WTC11 (cell line): Measurements from ENCODE around the gene RAB10. TPM values are rescaled to one million over a fixed set of nuclear protein-coding genes. Genes with fewer than 3 reads are reported as not detected.

Experiments used
- ATAC-seq: fragments of 200-7000 bp; cut with Tn5 transposase; 2 replicates; pipeline ENCODE4 v1.10.0; 2021; ENCODE audit warnings: mild to moderate bottlenecking, moderate library complexity
- CTCF ChIA-PET: fragments of 300-600 bp; sonication (Branson Sonifier 250); formaldehyde crosslinking; loops from one replicate; lab custom pipeline; 2021; ENCODE audit warnings: antibody characterized with exemption; lab: Charles Lee
- POLR2A ChIA-PET: fragments of 350-600 bp; sonication (Branson Sonifier 250); formaldehyde crosslinking; loops from one replicate; lab custom pipeline; 2021; ENCODE audit warnings: antibody characterized with exemption; lab: Charles Lee
- DNase-seq: peaks from one replicate; pipeline ENCODE4 v3.0.0; 2021; ENCODE audit warnings: low spot score
- H3K27ac Mint-ChIP-seq: 2 replicates; pipeline ENCODE4 v1.8.0; 2021; ENCODE audit warnings: mixed read lengths
- H3K27me3 Mint-ChIP-seq: 2 replicates; pipeline ENCODE4 v1.8.0; 2021; ENCODE audit warnings: low read depth, mild to moderate bottlenecking, moderate library complexity, mixed read lengths
- H3K36me3 Mint-ChIP-seq: 2 replicates; pipeline ENCODE4 v1.8.0; 2021; ENCODE audit warnings: mixed read lengths
- H3K4me1 Mint-ChIP-seq: 2 replicates; pipeline ENCODE4 v1.8.0; 2022; ENCODE audit warnings: mixed read lengths
- H3K4me3 Mint-ChIP-seq: 2 replicates; pipeline ENCODE4 v1.8.0; 2021; ENCODE audit warnings: mild to moderate bottlenecking, moderate library complexity, mixed read lengths
- H3K9me3 Mint-ChIP-seq: 2 replicates; pipeline ENCODE4 v1.8.0; 2021; ENCODE audit warnings: mixed read lengths
- ATF6 ChIP-seq: sonication (generic); formaldehyde crosslinking; IDR thresholded peaks from 2 replicates; pipeline ENCODE4 v1.8.1; 2023; ENCODE audit warnings: mild to moderate bottlenecking, missing genetic modification reagents
- ESRRA ChIP-seq: sonication (generic); formaldehyde crosslinking; IDR thresholded peaks from 2 replicates; pipeline ENCODE4 v1.8.1; 2022; ENCODE audit warnings: mild to moderate bottlenecking, missing genetic modification reagents, borderline replicate concordance
- FOXJ3 ChIP-seq: sonication (generic); formaldehyde crosslinking; IDR thresholded peaks from 2 replicates; pipeline ENCODE4 v1.9.0; 2021; ENCODE audit warnings: missing genetic modification reagents, mild to moderate bottlenecking, borderline replicate concordance
- FOXP4 ChIP-seq: sonication (generic); formaldehyde crosslinking; IDR thresholded peaks from 2 replicates; pipeline ENCODE4 v1.8.0; 2022; ENCODE audit warnings: mild to moderate bottlenecking, missing genetic modification reagents
- HMGA2 ChIP-seq: fragments of 250-450 bp; sonication (Bioruptor Pico); IDR thresholded peaks from 2 replicates; pipeline ENCODE4 v1.4.0; 2021; ENCODE audit warnings: mild to moderate bottlenecking, moderate library complexity
- MYBL2 ChIP-seq: sonication (generic); formaldehyde crosslinking; IDR thresholded peaks from 2 replicates; pipeline ENCODE4 v1.8.1; 2023; ENCODE audit warnings: mild to moderate bottlenecking, moderate library complexity, missing genetic modification reagents
- NFE2L1 ChIP-seq: sonication (generic); formaldehyde crosslinking; IDR thresholded peaks from 2 replicates; pipeline ENCODE4 v1.8.1; 2023; ENCODE audit warnings: missing genetic modification reagents
- NFYB ChIP-seq: sonication (generic); formaldehyde crosslinking; conservative IDR thresholded peaks from 2 replicates; pipeline ENCODE4 v1.8.0; 2022; ENCODE audit warnings: low read depth, missing genetic modification reagents
- PRDM15 ChIP-seq: sonication (generic); formaldehyde crosslinking; IDR thresholded peaks from 2 replicates; pipeline ENCODE4 v1.8.0; 2022; ENCODE audit warnings: missing genetic modification reagents
- PRRX2 ChIP-seq: fragments of 250-450 bp; sonication (Bioruptor Pico); IDR thresholded peaks from 2 replicates; pipeline ENCODE4 v1.8.0; 2021; ENCODE audit warnings: mild to moderate bottlenecking
- SP1 ChIP-seq: sonication (generic); formaldehyde crosslinking; conservative IDR thresholded peaks from 2 replicates; pipeline ENCODE4 v1.8.1; 2022; ENCODE audit warnings: missing genetic modification reagents
- TEAD4 ChIP-seq: sonication (generic); formaldehyde crosslinking; IDR thresholded peaks from 2 replicates; pipeline ENCODE4 v1.8.0; 2022; ENCODE audit warnings: mild to moderate bottlenecking, missing genetic modification reagents
- ZNF219 ChIP-seq: sonication (generic); formaldehyde crosslinking; IDR thresholded peaks from 2 replicates; pipeline ENCODE4 v1.8.0; 2023; ENCODE audit warnings: missing genetic modification reagents, mild to moderate bottlenecking, borderline replicate concordance
- ZNF317 ChIP-seq: sonication (generic); formaldehyde crosslinking; IDR thresholded peaks from 2 replicates; pipeline ENCODE4 v1.8.1; 2023; ENCODE audit warnings: low read depth, mild to moderate bottlenecking, moderate library complexity, missing genetic modification reagents, borderline replicate concordance
- ZNF396 ChIP-seq: fragments of 250-450 bp; sonication (Bioruptor Pico); IDR thresholded peaks from 2 replicates; pipeline ENCODE4 v1.8.0; 2021; ENCODE audit warnings: mild to moderate bottlenecking, moderate library complexity, borderline replicate concordance
- ZNF423 ChIP-seq: fragments of 250-450 bp; sonication (Bioruptor Pico); IDR thresholded peaks from 2 replicates; pipeline ENCODE4 v2.1.2; 2022; ENCODE audit warnings: mild to moderate bottlenecking, moderate library complexity
- total RNA-seq: library from RNA; stranded (reverse); gene quantifications from 3 replicates; pipeline ENCODE4 v1.2.3, GENCODE V29; 2021
- TF ChIP-seq, protein P1 (sequence below): sonication (generic); formaldehyde crosslinking; IDR thresholded peaks from 2 replicates; pipeline ENCODE4 v1.8.1; 2023; ENCODE audit warnings: mild to moderate bottlenecking, missing genetic modification reagents
- TF ChIP-seq, protein P2 (sequence below): fragments of 250-450 bp; sonication (Bioruptor Pico); conservative IDR thresholded peaks from 2 replicates; pipeline ENCODE4 v1.9.0; 2021; ENCODE audit warnings: mild to moderate bottlenecking

RAB10 gene
- total RNA-seq, 1 experiment from 2014 or later: 127 TPM

DNA sequence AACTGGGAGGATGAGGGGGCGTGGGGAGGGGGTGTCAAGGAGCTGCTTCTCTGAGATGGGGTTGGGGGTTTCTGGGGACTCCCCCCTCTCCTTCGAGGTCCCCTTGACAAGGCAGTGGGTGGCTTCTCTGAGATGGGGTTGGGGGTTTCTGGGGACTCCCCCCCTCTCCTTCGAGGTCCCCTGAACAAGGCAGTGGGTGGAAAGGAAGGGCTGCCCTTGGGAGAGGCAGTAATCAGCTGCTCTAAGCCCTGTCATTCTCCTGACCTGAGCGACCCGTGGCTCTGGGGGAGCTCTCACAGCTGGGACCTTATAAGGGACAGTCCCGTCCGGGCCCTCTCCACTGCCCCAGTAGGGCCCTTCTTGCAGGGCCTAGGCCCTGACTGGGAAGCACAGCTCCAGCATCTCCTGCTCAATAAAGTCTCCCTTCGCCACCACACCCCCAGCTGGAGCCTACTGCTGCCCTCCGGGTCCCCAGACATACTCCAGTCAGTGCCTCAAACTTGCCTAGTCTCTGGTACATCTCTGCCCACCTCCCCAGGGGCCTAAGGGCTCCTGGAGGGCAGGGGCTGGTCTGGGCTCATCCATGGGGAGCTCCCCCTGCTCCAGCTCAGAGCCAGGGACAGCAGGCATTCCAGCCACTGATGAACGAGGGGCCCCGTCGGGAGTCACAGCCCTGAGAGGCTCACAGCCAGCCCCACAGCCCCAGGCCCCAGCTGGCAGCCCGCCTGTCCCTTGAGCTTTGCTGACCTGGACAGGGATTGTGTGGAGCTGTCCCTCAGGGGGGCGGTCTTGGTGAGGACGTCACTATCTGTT lies 141.8 kb downstream of the RAB10 start:
- TF ChIP-seq, protein P1, sequence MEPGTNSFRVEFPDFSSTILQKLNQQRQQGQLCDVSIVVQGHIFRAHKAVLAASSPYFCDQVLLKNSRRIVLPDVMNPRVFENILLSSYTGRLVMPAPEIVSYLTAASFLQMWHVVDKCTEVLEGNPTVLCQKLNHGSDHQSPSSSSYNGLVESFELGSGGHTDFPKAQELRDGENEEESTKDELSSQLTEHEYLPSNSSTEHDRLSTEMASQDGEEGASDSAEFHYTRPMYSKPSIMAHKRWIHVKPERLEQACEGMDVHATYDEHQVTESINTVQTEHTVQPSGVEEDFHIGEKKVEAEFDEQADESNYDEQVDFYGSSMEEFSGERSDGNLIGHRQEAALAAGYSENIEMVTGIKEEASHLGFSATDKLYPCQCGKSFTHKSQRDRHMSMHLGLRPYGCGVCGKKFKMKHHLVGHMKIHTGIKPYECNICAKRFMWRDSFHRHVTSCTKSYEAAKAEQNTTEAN (CRISPR knock-in tag): no peak
- TF ChIP-seq ESRRA (CRISPR knock-in tag) (no peak), TEAD4 (no peak), ATF6 (CRISPR knock-in tag) (no peak), ZNF317 (no peak), NFE2L1 (CRISPR knock-in tag) (no peak), FOXJ3 (no peak), ZNF396 (CRISPR knock-in tag) (no peak), PRRX2 (no peak), ZNF219 (CRISPR knock-in tag) (no peak), NFYB (CRISPR knock-in tag) (no peak), ZNF423 (CRISPR knock-in tag) (no peak), PRDM15 (CRISPR knock-in tag) (no peak), HMGA2 (CRISPR knock-in tag) (no peak), SP1 (CRISPR knock-in tag) (no peak), FOXP4 (CRISPR knock-in tag) (no peak), MYBL2 (CRISPR knock-in tag) (no peak)
- TF ChIP-seq, protein P2, sequence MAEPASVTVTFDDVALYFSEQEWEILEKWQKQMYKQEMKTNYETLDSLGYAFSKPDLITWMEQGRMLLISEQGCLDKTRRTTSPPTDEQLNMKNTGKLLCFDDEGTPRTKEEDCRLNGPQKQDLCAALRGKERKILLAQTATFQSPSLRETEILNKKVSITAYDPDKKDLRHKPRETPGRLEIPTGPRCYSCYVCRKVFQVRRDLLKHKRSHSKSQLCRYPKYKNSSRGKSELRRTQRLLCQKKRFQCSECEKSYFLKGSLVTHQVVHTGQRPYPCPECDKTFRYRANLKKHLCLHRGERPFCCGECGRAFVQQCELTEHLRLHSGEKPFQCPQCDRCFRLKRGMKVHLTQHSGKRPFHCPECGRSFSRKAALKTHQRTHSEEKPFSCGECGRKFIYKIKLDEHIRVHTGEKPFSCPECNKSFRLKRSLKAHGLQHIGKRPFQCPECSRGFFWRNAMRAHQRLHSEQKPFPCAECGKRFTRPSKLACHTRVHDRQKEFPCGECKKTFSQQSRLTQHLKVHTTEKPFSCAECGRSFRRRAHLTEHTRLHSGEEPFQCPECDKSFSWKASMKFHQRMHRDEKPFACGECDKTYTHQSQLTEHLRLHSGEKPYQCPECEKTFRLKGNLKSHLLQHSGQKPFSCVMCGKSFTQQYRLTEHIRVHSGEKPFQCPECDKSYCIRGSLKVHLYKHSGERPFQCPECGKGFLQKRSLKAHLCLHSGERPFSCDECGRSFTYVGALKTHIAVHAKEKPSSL (CRISPR knock-in tag): no peak
- peaks cover 19% of the 10 kb centered on the region for H3K4me1 Mint-ChIP-seq
- ChIA-PET CTCF (interaction anchor here (1.1 to 2.5 kb wide), 3 partner anchors 9 to 327 kb away, joined by 3 to 24 read pairs (median 5); no protein-coding TSS in a partner anchor), POLR2A (no interaction called here)
- H3K4me3 Mint-ChIP-seq: no peak overlapping the region
- peaks cover 11% of the 10 kb centered on the region for H3K27me3 Mint-ChIP-seq
- H3K9me3 Mint-ChIP-seq: no peaks in the 10 kb centered on the region
- ATAC-seq: no peak
- no peak overlapping the region for H3K27ac Mint-ChIP-seq
- no peak for DNase-seq
- H3K36me3 Mint-ChIP-seq: no peaks in the 10 kb centered on the region
